HG03103 (cell line): ENCODE data around the gene SLC25A27.

Experiments used
- ATAC-seq: cut with Tn5 transposase; IDR thresholded peaks from one replicate; pipeline ENCODE4 v1.9.1; 2021; ENCODE audit warnings: low read depth; ENCODE audit not compliant: unreplicated experiment

SLC25A27 gene

DNA sequence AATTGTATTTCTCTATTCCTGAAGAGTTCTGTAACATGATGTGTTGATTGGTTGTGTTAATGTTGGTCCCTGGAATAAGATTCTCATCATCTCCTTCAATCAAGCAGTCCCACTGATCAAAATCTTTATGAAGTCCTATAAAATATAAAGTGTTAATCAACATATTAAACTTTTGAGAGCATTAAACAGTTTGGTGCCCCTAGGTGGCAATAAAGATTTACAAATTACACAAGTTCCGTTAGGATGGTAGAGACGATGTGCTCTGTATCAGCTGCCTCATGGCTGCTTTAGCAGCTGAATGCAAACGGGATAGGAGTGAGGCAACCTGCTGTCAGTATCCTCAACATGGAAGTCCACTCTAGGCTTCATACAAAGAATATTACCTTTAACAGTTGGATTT is 51.8 kb downstream of the SLC25A27 start:
- no peak for ATAC-seq

DNA sequence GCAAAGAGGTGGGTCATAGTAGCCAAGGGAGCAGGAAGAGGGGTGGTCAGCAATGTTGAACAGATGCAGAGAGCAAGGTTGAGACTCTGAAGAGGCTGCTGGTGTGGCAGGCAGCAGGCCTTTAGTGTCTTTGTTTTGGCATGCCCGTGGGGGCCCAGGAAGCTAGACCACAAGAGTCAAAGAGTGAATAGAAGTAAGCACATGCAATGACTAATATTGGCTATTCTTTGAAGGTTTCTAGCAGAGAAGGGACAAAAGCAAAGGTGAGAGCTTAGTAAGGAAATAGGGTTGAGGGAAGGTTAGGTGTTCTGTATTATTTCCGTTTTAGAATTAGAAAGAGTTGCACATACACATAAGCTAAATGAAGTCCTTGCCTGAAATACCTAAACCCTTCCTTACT is 53.7 kb downstream of the SLC25A27 start:
- no peak for ATAC-seq

DNA sequence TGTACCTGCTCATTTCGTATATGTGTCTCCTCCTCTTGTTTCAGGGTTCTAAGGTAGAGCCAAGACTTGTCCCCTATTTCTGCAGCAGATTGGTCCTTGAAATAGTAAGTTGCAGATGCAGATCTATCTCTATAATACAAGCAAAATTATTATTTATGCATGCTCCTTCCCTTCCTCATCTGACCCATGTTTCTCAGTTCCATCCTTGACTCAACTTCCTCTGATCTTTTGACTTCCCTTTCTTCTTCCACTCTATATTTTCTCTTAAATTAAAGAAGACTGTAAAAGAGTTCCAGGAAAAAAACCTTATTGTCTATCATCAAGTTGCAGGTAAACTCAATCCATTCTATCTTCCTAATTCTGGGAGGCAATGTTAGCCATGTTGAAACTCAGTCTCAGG is 58.7 kb downstream of the SLC25A27 start:
- ATAC-seq, result no peak

DNA sequence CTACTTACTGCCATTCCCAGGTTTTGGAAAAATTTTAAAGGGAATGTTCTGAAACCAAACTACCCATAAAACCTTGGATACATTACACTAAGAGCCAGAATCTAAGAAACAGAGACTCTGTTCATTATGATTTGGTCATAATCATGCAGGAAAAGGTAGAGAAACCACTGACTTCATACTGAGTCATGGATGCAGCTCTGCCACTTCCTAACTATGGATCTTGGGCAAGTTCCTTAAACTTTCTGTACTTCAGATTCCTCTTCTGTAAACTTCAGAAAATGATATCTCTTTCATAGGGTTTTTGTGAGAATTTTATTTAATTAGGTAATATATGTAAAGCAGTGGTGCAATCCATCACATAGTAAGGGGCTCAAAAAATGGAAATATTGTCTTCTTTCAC is 62.4 kb downstream of the SLC25A27 start:
- no peak for ATAC-seq

DNA sequence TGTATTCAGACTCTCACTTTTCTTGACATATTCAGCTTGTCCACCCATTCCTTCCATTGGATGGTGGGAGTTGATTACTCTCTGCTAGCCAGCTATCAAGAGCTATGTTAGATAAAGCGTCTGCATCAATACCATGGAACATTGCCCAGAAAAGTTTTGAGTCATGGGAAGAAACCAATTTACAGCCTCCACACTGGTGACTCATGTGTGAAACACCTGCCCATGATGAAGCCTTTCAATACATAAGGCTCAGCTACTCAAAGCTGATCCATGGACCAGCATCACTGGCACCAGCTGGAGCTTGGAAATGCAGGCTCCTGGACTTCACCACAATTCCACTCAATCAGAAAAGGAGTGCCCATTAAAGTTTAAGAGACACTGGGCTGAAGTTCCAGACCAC is 66.3 kb downstream of the SLC25A27 start:
- no peak for ATAC-seq

DNA sequence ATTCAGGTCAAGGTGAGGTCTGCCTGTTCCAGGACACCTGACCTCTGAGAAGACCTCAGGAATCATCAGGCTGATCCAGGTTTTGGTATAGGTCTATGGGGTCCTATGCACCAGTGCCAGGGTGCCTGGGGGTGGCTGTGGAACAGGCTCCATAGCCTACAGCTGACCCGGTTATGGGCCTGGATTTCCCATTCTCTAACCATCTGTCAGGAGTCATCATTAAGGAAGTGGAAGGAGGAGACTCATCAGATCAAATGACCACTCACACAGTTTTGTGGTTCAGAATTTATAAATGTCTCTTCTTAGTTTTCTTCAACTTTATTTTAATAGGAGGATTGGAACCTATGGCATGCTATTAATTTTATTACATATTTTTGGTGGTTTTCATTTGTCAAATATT is 67.6 kb downstream of the SLC25A27 start:
- no peak for ATAC-seq
